ENCODE measurements around the gene FREY1.

DNA sequence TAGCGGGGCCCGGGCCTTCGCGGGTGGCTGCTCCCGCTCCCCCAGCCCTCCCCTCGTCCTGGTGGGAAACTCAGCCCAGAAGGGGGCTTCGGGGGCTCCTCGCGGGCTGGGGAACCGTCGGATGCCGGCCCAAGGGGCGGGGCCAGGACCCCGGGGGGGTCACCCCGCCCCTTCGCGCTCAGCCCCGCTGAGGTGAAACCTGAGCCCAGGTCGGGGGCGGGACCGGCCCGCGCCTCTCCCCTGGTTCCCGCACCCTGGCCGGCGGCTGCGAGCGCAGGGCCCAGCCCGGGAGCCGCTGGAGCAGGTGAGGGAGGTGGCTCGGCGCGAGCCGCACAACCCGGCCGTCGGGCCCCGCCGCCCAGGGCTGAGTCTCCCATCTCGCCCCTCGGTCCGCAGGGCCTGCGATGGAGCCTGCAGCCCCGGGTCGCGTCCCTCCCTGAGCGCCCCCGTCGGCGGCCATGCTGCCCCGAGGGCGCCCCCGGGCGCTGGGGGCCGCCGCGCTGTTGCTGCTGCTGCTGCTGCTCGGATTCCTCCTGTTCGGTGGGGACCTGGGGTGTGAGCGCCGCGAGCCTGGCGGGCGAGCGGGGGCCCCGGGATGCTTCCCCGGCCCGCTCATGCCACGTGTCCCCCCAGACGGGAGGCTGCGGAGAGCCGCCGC lies 15.5 kb upstream of the FREY1 start, which contains the start of gene LARGE2:
- no peak for TF ChIP-seq POLR2AphosphoS5 (IDR thresholded peaks at IDR 0.05; ENCODE audit: control insufficient read depth, insufficient read depth, low read depth, low read length)
- TF ChIP-seq ZNF707 (CRISPR knock-in tag; conservative IDR thresholded peaks at IDR 0.05), result no peak

Measured in K562 (cell line).